M059J (cell line): ENCODE measurements around the gene CCT7. TPM values are rescaled to one million over a fixed set of nuclear protein-coding genes. Genes with fewer than 3 reads are reported as not detected.

ENCODE experiments used
- DNase-seq: peaks from one replicate; pipeline ENCODE4 v3.0.0-alpha.2; 2012; ENCODE audit warnings: low read depth
- total RNA-seq: library from RNA; depleted of rRNA; stranded (reverse); fragments of >200 nt; shearing (Covaris generic); gene quantifications from 2 replicates; pipeline ENCODE4 v1.2.3, GENCODE V29; 2014

Gene CCT7
- total RNA-seq, 1 experiment from 2014 or later = 380 TPM

DNA sequence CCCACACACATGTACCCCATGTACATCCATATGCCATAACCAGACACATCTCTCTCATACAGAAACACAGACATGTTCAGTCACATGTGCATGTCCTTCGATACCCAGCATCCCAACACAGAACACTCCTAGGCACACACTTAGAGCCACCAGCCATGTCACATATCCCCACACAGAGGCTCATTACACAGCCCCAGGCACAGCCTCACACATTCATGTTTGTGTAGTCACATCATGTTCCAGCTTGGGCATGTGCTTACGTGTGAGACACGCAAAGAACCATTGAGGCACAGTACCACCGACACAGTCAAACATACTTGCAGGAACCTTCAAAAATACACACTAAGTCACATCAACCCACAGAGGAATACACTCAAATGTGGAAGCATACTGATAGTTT, 32.9 kb downstream of the CCT7 start:
- DNase-seq = no peak

DNA sequence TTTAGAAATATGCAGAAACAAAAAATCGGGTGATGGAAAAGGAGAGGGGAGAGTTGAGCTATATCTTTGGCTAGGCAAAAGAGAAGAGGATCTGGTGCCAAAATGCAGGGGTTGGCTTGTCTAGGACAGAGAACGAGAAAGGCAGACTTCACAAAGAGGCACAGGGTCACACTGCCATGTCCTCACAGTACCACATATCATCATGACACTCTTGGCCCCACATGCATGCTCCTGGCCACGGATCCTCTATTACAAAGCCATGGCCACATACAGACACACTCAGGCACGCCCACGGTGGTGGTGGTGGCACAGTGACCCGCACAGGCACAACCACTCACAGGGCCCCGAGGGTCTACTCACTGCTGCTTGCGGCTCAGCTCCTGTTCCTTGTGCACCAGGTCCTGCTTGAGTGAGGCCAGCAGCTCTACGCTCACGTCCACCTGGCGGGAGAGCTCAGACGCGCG, 34.3 kb downstream of the CCT7 start:
- DNase-seq = no peak

DNA sequence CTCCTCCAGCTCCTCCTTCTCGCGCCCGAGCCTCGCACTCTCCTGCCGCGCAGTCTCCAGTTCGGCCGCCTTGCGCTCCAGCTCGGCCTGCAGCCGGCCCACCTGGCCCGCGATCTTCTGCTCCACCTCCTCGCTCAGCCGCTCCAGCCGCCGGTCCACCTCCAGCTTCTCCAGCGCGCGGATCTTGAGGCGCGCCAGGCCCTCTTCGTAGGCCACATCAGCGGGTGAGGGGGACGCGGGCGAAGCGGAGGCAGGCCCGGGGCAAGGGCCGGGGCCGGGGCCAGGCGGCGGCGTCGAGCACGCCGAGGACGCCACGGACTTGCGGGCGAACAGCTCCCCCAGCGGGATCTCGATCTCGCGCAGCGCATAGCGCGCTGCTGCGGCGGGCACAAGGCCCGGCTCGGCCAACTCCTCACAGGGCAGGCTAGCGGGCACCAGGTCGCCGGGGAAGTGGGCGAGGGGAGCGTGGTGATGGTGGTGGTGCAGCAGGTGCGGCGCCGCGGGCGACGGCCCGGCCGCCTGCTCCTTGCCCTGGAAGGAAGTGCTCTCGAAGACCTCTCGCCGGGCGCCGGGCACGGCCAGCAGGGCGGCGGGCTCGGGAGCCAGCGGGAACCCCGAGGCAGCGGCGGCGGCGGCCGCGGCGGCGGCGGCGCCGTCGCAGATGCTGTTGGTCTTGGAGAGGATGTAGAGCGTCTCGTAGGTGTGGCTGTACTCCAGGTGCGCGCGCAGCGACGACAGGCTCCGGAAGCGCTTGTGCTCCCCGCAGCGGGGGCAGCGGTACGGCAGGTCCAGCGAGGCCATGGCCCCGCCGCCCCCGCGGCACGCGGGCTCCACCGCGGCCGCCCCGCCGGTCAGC, 35.0 kb downstream of the CCT7 start:
- no peak for DNase-seq

DNA sequence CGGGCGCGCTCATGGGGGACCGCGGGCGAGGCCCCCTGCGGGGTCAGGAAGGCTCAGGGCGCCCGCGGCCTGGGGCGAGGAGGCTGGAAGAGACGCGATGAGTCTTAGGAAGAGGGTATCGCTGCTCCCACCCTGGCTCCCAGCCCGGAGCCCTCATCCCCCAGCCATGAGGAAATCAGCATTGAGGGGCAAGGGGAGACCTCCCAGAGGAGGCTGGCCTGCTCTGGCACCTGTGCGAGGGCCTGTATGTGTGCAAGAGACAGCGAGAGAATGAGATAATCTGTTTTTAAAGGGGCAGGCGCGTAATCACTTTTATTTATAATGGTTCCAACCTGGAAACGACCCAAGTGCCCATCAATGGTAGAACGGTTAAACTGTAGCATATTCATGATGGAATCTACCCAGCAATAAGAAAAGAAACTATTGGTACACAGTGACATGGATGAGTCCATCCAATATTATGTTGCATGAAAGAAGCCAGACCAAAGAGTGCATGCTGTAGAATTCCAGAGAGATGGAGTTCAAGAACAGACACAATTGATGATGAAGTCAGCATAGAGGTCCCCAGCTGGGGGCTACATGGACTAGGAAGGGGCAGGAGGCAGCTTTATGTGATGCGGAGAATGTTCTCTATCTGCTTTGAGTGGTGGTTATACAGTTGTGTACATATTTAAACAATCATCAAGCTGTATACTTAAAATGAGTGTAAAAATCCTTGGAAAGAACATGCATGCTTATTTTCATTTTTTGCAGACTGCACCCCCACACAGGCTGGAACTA, 35.8 kb downstream of the CCT7 start:
- no peak for DNase-seq

DNA sequence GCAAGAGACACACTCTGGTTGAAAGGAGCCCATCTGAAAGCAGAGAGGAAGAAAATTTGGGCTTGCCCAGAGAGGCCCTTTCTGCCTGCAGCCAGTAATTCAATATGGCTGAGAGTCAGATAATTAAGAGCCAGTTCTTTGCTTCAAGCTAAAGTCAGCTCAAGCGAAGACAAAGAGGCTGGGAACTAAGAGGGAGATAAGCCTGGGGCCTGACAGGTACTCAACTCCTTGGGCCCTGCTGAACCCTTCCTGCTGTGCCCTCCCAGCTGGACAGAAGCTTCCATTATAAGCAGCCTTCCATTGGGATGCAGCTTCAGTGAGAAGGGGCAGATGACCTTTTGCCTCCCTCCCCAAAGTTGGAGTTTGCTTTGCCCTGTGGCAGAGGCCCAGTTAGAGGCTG, 38.2 kb downstream of the CCT7 start:
- no peak for DNase-seq

DNA sequence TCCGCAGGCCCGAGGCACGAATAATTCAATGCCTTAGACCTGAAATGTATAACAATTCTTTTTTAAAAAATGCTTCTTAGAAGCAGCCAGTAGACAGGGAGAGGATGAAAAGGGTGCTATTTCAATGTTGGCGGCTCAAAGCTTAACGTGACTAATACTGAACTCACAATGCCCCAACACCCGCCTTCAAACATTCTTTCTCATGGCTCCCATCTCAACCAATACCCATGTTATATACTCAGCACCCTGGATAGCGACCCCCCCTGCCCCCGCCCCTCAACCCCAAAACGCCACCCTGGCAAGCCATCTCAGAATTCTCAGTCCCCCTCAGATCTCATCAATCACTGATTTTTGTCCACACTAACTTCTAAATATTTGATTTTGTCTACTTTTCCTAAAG, 45.7 kb downstream of the CCT7 start:
- no peak for DNase-seq

DNA sequence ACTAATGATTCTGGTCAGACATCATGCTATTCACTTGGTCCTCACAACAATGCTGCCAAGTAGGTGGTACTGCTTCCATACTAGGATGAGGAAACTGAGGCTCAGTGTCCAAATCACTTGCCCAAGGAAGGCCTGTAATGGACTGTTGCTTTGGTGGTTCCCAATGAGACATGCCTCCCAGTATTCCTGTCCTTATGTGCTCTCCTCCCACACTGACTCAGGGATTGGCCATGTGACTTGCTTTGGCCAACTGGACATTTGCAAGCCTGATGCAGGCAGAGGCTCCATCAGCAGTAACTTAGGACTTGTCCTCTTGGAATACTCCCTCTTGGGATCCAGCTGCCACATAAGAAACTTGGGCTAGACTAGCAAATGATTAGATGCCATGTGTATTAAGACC, 47.1 kb downstream of the CCT7 start:
- peak; percentile 12 for DNase-seq

DNA sequence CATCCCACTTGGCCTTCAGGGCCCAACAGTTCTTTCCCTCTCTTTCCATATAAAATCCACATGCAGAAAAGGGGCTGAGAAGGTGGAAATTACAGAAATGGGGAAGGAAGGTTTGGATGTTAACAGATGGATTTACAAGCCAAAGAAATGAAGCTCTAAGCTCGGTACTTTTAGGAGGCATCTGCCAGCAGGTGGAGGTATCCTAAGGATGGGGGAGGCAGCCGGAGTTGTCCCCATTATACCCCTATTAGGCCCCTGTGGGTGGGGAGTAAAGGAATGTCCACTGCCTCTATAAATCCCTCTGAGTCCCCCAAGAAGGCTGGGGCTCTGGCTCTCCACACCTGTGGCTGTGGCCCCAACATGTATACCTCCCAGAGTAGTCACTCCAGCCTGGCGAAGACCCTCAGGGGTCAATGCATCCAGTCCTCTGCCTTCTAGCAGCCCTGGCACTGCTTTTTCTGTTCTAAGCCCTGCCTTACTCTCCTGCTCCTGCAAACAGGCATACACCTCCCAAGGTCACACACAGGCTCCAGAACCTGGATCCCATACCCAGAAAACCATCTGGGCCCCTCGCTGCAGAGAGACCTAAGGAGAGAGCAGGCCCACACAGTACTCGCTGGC, 48.9 kb downstream of the CCT7 start:
- no peak for DNase-seq

DNA sequence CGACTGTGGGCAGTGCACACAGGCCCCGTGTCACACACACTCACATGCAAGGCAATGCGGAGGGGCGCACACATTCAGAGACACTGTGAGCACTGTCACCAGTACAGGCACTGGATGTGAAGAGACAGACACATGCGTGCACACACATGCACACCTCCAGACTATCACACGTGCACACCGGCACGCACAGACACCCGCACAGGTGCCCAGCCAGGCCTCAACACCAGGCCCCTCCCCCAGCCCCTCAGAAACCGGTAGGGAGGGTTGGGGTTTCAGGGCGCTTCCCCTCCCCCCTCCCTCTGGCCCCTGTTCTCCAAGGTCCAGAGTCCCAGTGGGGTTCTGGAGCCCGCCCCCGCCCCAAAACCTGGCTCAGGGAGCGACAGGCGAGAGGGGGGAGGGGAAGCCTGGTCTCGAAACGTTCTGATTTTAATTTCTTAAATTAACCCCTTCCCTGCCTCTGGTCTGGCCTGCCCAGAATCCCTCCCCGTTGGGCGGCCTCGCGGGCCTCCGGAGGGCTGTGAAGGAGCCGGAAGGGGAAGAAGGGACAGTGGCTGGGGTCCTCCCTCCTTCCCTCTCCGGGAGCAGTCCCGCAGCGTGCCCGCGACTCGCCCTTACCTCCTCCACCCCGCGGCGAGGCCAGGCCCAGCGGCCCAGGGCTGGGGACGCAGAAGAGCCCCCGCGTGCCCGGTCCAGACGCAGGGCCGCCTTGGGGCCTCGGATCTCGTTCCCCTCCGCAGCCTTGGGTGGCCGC, 49.6 kb downstream of the CCT7 start:
- DNase-seq = no peak

DNA sequence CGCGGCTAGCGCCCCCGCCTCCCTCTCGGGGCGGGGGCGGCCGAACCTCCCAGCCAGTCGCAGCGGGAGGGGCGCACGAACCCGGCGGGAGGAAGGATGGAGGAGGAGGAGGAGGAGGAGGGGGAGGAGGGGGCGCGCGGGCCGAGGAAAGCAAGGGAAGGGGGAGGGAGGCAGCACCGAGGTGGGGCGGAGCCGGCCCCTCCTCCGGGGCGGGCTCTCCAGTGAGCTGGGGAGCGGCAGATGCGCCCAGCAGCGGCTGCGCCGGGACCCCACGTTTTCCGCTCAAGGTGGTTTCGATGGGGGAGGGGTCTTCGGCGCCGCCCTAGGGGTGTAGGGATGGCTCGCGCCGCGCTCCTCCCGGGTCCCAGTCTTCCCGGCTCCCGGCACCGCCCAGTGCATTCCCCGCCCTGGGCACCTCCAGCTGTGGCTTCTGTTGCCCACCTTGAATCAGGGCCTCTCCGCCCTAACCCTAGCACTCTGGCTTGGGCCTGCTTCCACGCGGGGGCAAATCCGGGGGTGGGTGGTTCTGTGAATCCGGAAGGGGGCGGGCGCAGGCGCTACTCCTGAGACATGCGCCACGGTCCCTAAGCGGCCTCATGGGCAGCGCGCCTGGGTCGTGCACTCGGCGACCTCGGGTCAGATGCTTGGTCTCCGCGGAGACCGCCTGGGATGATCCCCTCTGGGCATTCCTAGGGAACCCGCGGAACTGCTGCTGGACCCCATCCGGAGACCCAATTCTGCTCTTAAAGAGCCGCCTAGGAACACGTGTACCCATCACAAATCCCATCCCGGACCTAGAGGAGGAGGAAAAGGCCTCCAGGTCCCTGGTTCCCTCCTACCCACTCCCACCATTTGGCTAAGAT, 50.4 kb downstream of the CCT7 start, which contains the start of gene FBXO41:
Gene FBXO41 (minus strand): TSS at position 183 of the 863 bp plus-strand sequence. CDS start 14,848 bp downstream, outside the sequence.
- peak; percentile 22 for DNase-seq

DNA sequence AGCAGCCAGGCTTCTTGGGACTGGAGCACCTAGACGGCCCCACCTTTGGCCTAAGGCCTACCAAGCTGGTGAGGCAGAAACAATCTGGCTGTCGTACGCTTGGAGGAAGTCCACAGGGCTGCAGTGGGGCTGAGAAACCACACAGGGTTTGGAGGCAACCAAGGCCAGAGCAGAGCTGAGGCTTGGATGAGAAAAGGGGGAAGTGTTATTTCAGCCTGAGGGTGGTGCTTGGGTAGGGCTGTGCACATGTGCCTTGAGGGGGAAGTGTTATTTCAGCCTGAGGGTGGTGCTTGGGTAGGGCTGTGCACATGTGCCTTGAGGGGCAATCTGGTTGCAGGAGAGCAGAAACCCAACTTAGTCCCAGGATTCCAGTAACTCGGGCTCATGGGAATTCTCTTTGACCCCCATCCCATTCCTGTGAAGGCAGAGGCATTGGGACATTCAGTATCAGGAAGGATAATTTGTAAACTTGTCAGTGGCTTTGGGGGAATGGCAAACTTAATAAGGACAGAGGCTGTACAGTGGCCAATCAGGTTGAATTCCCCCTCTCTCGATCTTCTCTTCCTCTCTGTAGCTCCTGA, 51.1 kb downstream of the CCT7 start:
- DNase-seq = peak; percentile 3

DNA sequence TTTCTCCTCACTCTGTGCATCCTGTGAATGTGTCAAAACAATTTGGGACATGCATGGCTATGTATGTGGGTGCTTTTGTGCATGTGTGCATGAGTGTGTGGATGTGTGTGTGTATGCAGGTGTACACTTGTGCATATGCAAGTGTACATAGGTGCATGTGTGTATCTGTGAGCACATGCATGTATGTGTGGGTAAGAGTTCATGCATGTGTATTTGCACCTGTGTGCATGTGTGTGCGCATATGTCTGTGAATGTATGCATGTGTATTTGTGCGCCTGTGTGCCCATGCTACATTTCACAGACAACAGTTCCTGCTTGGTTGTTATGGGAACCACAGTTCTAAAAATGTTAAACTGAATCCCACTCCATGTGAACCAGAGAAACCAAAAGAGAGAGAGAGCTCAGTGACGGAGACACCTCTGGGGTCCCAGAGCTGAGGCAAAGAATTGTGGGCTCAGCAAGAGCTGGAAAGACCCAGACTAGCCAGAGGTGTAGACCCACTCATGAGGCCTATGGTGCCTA, 52.1 kb downstream of the CCT7 start:
- no peak for DNase-seq

DNA sequence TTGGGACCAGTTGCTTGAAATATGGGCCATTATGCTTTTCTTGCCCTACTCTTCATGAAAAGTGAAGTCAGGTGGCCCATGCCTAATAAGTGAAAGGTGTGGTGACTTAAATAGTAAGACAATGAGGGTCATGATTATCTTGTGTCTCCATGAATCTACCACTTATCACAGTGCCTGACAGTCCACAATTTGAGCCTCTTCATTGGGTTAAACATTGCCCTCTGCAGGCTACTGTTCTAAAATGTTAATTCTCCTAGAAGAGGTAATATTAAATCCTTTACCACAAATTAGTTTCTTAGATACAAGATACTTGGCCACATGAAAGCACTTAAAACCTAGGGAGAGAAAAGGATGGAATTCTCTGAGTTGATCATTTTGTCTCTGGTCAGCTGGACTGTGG, 55.2 kb downstream of the CCT7 start:
- no peak for DNase-seq

DNA sequence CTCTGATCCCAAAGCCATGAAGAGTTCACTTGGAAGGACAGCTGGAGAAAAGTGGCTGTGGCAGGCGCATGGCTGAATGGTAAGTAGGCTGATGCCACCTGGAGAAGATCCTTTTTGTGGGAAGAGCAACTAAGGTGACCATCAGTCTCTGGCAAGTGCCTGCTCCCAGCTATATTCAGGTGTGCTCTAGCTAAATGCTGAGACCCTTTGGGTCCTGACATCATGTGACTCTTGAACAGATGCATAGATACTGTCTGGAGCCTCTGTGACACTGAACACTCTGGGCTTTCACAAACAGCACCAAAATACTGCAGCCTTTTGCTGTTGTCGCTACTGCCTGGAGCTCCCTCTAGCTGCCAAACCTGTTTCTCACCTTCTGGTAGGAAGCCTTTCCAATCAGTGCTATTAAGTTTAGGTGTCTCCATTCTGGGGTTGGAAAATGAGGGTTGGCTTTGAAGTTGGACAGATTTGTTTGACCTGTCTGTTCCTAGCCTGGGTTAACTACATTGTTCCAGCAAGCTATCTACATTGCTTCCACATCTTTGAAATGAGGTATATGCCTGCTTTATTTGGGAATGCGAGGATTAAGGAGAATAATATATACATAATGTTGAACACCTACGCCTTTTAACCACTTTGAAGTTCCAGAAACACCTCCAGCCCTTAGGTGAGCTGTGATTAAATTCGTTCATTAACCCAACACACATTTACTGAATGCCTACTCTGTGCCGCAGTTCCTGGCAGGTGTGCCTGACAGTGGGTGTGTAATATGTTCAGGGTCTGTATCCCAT, 56.1 kb downstream of the CCT7 start:
- peak; percentile 41 for DNase-seq

DNA sequence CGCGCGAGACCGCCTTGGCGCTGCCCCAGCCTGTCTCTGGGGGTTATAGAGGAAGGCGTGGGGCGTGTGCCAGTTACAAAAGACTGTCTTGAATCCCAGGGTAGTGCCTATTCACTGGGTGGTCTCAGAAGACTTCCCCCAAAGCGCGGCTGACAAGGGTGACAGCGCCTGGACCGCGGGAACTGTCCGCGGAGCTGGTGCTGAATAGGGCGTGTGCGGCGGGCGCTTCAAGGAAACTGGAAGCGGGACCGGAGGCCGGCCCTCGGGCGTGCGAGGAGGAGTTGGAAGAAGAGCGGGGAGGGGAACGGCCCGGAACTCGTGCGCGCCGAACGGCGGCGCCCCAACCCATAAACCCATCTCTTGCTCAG, 57.0 kb downstream of the CCT7 start:
- peak; percentile 12 for DNase-seq

DNA sequence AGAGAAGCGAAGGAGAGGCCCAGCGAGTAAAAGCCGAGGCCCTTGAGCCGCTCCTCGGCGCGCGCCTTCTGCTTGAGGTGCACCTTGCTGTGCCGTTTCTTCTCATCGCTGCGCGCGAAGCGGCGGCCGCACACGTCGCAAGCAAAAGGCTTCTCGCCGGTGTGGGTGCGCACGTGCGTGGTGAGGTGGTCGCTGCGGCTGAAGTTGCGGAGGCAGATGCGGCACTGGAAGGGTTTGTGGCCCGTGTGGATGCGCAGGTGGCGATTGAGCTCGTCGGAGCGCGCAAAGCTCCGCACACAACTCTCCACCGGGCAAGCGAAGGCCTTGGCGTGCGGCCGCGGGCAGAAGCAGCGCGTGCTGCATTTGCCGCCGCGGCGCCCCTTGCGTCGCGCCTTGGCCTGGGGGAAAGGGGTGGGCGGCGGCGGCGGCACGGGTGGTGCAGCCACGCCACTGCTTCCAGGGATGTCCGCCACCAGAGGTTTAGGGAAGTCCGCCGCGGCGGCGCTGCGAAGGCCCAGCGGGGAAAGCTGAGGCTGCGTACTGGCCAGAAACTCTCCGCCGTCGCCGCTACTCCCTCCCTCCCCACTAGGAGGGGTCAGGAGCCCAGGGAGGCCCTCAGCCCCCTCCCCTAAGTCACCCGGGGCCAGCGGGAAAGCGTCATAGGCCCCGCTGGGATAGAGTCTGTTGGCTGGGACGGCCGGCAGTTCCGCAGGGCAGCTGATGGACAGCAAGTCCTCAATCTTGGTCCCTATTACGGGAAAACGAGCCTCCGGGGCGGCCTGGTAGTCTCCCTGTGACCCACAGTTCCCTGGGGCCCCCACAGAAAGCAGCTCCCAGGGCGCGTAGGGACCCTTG, 57.6 kb downstream of the CCT7 start:
- DNase-seq = no peak

DNA sequence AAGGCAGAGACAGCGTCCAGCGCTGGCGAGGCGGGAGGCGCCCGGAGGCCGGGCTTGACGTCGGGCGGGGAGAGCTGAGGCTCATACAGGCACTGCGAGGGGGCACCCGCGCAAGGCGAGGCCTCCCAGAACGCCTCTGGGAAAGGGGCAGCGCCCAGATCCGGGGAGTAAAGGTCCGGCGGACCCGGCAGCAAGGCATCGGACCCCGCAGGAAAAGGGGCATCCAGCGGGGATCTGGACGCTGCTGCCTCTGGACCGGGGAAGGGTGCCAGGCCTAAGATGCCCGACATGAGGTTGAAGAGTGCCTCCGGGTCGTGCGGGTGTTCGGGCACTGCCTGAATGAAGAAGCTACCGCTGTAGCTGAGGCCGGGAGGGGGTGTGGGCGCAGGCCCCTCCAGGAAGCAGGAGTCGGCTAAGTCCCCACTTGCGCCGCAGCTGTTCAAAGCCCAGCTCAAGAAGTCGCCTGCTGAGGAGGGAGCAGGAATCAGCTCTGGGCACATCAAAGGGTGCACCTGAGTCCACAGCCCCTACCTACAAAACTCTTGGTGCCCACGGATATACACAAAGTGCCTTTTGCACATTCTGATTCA, 58.3 kb downstream of the CCT7 start:
- no peak for DNase-seq
